CD4-positive, alpha-beta T cell treated with Interferon alpha-2 for 1 hour (primary cell): Measurements from ENCODE around the gene RSPH10B2.
"Not testable (repeated sequence)": the region's sequence is repeated elsewhere in the genome, so short reads cannot be mapped to it uniquely, and the experiment has no call there.

Experiments
- DNase-seq, 2 donors: peaks; one replicate each; pipeline ENCODE4 v3.0.0-alpha.2; 2020 to 2022

Gene RSPH10B2

GRCh38 chr7:6792113-6792872 is 38.4 kb downstream of the RSPH10B2 start:
- DNase-seq: not testable (repeated sequence)

DNA sequence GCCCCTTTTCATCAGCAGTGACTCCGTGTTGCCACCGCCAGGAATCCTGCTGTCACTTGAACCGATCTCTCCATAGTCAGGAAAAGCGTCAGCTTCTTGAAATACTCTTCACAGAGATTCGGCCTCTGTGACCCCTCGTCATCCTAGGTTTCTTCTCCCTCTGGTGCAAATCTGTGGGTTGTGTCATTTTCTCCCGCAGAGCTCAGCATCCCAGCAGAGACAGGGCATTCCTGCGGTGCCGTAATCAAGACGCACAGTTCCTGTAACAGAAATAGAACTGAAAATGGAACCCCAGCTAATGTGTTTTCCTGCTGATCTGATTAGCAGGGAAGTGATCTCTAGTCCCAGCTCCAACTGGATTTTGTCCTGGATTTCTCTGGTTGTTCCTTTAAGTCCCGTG is 40.4 kb downstream of the RSPH10B2 start:
- DNase-seq: not testable (repeated sequence)

GRCh38 chr7:6797218-6797617 is 43.3 kb downstream of the RSPH10B2 start:
- not testable (repeated sequence) for DNase-seq

DNA sequence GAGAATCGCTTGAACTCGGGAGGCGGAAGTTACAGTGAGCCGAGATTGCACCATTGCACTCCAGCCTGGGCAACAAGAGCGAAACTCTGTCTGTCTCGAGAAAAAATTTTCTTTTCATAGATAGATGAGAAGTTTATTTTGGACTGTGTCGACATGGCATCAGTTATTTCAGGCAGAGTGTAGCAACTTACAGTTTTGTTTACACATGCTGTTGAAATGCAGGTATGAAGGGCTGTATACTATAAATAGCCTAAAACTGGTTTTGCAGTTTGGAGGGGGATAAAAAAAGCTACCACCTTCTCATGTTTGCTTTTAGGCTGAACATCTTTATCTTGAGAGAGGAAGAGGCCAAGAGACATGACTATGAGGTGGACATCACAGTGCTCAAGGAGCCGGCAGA is 44.1 kb downstream of the RSPH10B2 start:
- not testable (repeated sequence) for DNase-seq

DNA sequence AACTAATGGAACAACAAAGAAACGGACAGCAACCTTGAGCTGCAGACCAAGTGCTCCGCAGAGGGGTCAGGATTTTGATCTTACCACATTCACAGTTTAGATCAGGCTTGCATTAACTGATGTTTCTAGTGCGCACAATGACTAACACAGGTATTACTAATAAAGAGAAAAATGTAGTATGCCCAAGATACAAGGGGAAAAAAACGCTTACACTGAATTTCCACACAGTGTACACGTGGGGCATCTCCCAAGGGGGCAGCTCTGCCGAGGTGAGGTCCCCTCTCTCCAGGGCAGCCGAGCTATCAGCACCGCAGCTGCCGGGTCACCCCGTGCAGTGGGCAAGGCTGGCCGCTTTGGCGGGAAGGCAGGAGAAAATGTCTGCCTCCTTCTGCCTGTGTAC is 46.0 kb downstream of the RSPH10B2 start:
- not testable (repeated sequence) for DNase-seq

DNA sequence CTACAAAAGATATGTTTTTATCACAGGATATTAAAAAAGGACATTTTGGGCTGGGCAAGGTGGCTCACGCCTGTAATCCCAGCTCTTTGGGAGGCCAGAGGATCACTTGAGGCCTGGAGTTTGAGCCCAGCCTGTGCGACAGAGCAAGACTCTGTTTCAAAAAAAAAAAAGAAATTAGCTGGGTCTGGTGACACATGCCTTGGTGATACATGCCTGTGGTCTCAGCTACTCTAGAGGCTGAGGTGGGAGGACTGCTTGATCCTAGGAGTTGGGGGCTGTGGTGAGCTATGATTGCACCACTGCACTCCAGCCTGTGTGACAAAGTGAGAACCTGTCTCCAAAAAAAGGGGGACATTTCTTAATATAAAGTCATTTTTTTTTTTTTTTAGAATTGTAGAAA is 46.4 kb downstream of the RSPH10B2 start:
- DNase-seq: not testable (repeated sequence)

- not testable (repeated sequence) for DNase-seq
Measured at GRCh38 chr7:6807393-6807918, 53.6 kb downstream of the RSPH10B2 start.

DNA sequence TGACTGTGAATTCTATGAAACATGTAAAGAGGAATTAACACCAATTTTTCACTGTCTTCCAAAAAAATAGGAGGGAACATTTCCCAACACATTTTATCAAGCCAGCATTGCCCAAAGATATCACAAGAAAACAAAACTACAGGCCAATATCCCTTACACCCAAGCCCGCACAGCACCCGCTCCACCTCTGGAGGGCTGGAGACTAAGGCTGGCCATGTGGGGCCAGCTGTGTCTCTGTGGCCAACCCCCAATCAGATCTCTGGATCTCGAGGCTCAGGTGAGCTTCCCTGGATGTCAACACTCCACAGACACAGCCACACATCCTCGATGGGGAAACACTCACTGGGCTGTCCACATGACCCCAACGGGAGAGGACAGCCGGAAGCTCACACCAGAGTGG is 54.1 kb downstream of the RSPH10B2 start:
- not testable (repeated sequence) for DNase-seq

DNA sequence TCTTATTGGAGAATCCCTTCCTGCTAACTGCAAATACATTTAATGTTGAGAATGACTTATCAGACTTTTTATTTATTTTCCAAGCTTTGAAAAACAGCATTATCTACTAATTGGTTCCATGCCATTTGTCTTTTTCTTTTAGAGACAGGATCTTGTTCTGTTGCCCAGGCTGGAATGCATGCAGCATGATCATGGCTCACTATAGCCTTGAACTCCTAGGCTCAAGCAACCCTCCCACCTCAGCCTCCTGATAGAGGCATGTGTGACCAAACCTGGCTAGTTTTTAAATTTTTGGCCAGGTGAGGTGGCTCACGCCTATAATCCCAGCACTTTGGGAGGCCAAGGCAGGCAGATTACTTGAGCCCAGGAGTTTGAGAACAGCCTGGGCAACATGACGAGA is 59.1 kb downstream of the RSPH10B2 start:
- not testable (repeated sequence) for DNase-seq

- DNase-seq: not testable (repeated sequence)
Measured at GRCh38 chr7:6815470-6815869, 61.6 kb downstream of the RSPH10B2 start.

GRCh38 chr7:6821622-6822021 is 67.7 kb downstream of the RSPH10B2 start:
- not testable (repeated sequence) for DNase-seq

GRCh38 chr7:6825236-6826125 is 71.6 kb downstream of the RSPH10B2 start:
- DNase-seq: peak in 1 of 2 donors; percentile 32

DNA sequence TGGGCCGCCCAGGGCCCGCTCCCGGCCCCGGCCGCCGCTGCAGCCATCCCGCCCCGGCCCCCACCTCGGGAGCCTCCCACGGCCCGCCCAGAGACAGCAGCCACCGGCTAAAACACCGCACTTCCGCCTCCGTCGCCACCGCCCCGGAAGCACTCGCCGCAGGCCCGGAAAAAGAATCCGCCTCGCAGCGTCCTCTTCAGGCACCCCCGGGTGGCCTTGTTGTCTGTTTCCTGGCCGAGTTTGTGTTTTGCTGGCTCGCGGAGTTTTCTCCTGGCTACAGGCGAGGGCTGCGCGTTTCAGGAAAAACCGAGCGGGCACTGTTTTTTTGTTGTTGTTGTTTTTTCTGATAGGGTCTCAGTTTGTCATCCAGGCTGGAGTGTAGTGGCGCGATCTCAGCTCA is 72.2 kb downstream of the RSPH10B2 start, which contains the start of gene CCZ1B:
CCZ1B (minus strand) TSS at position 125 of the 400 bp plus-strand sequence; CDS start at position 47, 78 bp downstream.
- DNase-seq: peak; percentile 84 to 87

DNA sequence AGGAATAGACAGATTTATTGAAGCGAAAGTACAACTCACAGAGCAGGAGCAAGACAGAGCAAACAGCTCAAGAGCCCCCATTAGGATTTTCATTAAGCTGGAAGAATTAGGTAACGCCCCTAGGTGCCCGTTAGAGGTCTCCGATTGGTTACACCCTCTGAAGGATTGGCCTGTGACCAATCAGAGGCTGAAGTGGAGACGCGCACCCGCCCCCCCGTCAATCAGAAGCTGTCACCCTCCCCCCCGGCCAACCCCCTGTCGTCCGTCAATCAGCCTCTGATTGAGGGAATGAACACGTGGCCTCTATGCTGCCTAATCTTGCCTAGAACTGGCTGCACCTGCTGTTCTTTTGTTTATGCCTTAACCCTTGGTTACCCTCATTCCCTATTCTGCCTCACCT is 73.3 kb downstream of the RSPH10B2 start:
- not testable (repeated sequence) for DNase-seq

DNA sequence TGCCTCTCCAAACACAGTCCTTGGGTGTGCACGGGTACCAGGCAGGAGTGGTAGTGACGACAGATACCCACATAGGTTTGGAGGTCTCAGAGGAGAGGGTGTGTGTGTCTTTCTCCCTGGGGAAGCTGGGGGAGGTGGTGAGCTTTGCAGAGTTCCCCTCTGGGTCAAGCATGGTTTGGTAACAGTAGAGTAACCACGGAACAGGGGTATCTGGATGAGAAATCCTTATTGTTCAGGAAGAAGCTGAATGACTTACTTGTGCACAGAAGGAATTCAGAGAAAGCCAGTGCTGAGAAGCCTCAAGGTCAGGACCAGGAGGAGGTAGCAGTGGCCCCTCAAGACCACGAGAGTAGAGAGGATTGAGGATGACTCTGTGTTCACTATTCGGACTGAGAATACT is 75.7 kb downstream of the RSPH10B2 start:
- not testable (repeated sequence) for DNase-seq

DNA sequence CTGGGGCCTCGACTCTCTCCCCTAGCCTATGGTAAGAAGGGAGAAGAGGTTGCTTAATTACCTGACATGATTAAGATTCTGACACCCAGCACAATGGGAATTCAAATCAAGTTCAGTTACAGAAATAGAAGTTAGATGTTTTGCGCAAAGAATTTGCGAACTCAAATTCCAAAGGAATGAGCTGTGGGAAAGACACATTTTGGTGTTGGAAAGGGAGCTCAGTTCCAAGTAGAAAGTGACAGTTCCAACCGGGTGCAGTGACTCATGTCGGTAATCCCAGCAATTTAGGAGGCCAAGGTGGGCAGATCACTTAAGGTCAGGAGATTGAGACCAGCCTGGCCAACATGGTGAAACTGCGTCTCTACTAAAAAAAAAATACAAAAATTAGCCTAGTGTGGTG is 76.1 kb downstream of the RSPH10B2 start:
- not testable (repeated sequence) for DNase-seq

DNA sequence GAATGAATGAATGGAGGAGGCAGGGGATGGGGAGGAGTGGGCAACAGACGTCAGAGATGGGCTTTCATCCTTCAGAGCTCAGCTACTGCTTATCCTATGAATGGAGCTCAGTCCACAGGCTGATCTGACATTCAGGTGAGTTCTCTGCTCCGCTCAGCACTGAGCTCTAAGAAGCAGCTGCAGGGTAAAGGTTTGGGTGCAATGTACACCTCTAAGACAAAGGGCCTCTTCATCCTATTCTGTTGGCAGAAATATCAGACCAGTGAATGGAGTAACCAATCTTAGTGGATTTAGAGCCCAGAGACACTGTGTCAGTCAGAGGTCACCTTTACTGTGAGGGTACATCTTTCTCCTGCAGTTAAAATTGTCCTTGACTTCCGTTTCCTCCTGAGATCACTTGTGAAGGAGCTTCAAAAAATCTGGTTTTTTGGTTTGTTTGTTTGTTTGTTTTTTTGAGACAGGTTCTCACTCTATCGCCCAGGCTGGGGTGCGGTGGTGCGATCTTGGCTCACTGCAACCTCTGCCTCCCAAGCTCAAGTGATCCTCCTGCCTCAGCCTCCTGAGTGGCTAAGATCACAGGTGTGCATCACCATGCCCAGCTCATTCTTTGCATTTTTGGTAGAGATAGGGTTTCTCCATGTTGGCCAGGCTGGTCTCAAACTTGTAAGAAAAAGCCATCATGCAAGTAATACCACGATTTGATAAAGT is 77.3 kb downstream of the RSPH10B2 start:
- no peak for DNase-seq

DNA sequence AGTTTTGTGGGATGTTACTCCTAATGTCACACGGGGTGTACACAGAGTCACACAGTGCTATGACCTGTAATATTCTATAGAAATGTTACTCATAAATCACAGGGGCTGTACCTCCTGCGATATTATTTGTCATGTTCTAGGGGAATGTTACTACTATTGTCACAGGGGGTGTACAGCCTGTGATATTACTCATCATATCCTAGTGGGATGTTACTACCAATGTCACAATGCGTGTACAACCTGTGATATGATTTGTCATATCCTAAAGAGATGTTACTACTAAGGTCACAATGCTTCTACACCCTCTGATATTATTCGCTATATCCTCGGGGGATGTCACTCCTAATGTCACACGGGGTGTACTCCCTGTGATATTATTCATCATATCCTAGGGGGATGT is 79.7 kb downstream of the RSPH10B2 start:
- no peak for DNase-seq

DNA sequence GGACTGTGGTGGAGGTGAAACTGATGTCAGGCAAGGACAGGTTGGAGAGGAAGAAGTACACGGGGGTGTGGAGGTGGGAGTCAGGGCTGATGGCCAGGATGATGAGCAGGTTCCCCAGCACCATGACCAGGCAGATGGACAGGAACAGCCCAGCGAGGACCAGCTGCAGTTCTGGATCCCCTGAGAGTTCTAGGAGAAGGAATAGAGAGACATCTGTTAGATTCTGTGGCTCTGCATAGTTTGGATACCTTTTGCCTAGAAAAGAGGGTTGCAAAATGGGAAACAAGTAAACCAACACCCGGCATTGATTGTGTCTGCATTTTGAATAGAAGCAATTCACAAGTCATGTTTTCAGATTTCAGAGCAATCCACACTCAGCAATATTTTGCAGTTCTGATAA is 81.6 kb downstream of the RSPH10B2 start:
- DNase-seq: not testable (repeated sequence)

GRCh38 chr7:6837081-6837480 is 83.2 kb downstream of the RSPH10B2 start:
- DNase-seq: not testable (repeated sequence)

GRCh38 chr7:6842278-6842921 is 88.5 kb downstream of the RSPH10B2 start:
- not testable (repeated sequence) for DNase-seq

DNA sequence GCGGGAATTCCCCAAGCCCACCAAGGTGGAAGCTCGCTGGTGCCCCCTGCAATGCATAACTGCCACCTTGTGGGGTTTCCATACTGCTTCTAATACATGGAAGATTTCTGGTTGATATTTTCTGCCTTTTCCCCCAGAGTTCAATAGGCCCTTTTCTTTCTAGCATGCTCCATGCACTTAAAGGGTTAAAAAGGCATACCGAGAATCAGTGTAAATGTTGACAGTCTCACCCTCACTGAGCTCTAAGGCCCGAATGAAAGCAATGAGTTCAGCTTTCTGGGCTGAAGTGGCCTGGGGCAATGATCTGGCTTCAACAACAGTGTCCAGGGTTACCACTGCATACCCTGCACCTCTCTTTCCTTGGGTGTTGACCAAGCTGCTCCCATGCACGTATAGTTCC is 89.2 kb downstream of the RSPH10B2 start:
- not testable (repeated sequence) for DNase-seq
